Neutrophil (primary cell): ENCODE data around the gene XPO5.

Experiments
- H3K27ac ChIP-seq: fragments of 200-600 bp; sonication (generic); 2 replicates; pipeline ENCODE4 v1.5.1; 2016; ENCODE audit warnings: mild to moderate bottlenecking, moderate library complexity
- H3K27me3 ChIP-seq: fragments of 200-600 bp; sonication (generic); 2 replicates; pipeline ENCODE4 v1.6.0; 2016; ENCODE audit warnings: mild to moderate bottlenecking
- H3K36me3 ChIP-seq: fragments of 200-600 bp; sonication (generic); 2 replicates; pipeline ENCODE4 v1.5.1; 2017
- H3K4me1 ChIP-seq, 2 experiments: fragments of 200-600 bp in 1 of 2; sonication (generic) in 1 of 2; 1 replicate in 1 of 2; 2 replicates in 1 of 2; pipeline versions ENCODE4 v1.5.1 to v1.6.1; 2013 to 2016; ENCODE audit warnings: low read depth in 1 of 2, low read length in 1 of 2, mild to moderate bottlenecking in 1 of 2, moderate library complexity in 1 of 2; ENCODE audit not compliant: control insufficient read depth in 1 of 2, insufficient read depth in 1 of 2
- H3K4me3 ChIP-seq, 2 experiments: fragments of 200-600 bp in 1 of 2; sonication (generic) in 1 of 2; 1 replicate in 1 of 2; 2 replicates in 1 of 2; pipeline ENCODE4 v1.5.1; 2013 to 2016; ENCODE audit warnings: low read depth in 1 of 2, low read length in 1 of 2, mild to moderate bottlenecking in 1 of 2, moderate library complexity in 1 of 2
- H3K9me3 ChIP-seq: fragments of 200-600 bp; sonication (generic); 2 replicates; pipeline ENCODE4 v1.5.1; 2016
- CTCF ChIP-seq: fragments of 200-600 bp; sonication (generic); IDR thresholded peaks from 2 replicates; pipeline ENCODE4 v1.5.1; 2016; ENCODE audit warnings: antibody characterized with exemption

Gene XPO5

DNA sequence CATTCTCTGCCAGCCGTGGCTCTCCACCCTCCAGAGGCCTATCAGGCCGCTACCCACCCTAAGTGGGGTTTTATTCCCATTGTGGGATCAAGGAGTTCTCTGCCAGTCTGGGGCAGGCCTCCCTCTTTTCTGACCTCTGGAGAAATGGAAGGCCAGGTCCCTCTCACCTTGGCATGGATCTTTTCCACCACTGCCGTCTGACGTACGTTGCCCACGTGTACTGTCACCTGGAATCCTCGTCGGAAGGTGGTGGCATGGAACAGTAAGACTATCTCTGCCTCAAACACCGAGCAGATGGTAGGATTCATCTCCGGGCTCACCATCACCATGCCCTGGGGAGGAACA is 46.0 kb upstream of the XPO5 start:
- TF ChIP-seq CTCF: no peak
- H3K36me3 ChIP-seq: peaks cover 82% of the 10 kb centered on the region
- no peaks in the 10 kb centered on the region for H3K27me3 ChIP-seq
- no peaks in the 10 kb centered on the region for H3K9me3 ChIP-seq
- H3K27ac ChIP-seq: no peak overlapping the region
- H3K4me1 ChIP-seq: peaks cover 8 to 10% of the 10 kb centered on the region in 2 experiments
- no peak overlapping the region for H3K4me3 ChIP-seq

DNA sequence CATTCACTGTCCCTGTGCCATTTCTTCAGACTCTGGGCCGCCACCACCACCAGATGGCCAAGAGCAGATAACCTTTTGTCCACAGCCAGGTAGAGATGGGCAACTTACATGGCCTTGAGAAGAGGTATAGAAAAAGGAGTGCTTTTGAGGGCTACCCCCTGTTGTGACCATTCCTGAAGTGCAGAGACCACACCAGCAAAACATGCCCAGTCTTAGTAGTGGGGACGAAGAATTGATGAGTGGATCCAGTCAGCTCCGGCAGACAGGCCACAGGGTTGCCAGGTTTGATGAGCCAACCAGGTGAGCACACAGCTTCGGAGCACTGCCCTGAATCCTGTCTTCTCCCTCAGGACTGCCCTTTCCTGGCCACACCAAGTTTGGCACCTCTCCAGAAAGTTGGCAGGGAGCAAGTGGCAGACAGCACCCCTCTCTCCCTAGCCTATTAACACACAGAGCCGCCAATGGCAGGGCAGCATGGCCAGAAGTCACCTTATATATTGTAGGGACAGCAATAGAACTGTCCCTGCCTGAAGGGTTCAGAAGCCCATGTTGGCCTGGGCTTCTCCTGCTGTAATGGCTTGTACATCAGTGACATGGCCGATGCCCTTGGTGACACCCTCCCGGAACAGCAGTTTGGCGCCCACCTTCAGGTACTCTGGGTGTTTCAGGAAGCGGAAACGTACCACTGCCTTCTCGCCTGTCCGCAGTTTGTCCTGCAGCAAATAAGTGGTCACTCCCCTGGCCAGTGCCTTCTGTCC is 45.4 kb upstream of the XPO5 start:
- H3K27me3 ChIP-seq: no peaks in the 10 kb centered on the region
- H3K27ac ChIP-seq: no peak overlapping the region
- H3K4me3 ChIP-seq: no peak overlapping the region
- TF ChIP-seq CTCF: no peak
- H3K36me3 ChIP-seq: peaks cover 83% of the 10 kb centered on the region
- H3K9me3 ChIP-seq: no peaks in the 10 kb centered on the region
- peaks cover 3 to 6% of the 10 kb centered on the region in 2 experiments for H3K4me1 ChIP-seq

- no peaks in the 10 kb centered on the region for H3K27me3 ChIP-seq
- H3K4me1 ChIP-seq: no peaks in the 10 kb centered on the region
- H3K4me3 ChIP-seq: no peak overlapping the region
- H3K27ac ChIP-seq: no peak overlapping the region
- H3K36me3 ChIP-seq: peaks cover 64% of the 10 kb centered on the region
- no peaks in the 10 kb centered on the region for H3K9me3 ChIP-seq
- no peak for TF ChIP-seq CTCF
Observed at GRCh38 chr6:43616725-43617472, 41.1 kb upstream of the XPO5 start.

DNA sequence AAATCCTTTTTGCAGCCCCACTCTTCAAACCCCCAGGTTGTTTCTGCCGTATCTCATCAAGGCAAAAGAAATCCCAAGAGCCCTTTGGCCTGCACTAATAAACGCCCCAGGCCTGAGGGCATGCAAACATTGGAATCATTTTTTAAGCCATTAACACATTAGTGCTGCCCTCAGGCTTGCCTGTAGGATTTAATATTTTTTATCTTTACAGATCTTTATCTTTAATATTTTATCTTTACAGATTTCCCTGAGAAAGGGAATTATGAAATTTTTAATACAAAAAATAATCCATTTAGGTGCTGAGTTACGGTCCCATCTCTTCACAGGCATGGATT is 38.5 kb upstream of the XPO5 start:
- H3K9me3 ChIP-seq: no peaks in the 10 kb centered on the region
- no peaks in the 10 kb centered on the region for H3K27me3 ChIP-seq
- TF ChIP-seq CTCF: no peak
- H3K4me3 ChIP-seq: no peak overlapping the region
- H3K36me3 ChIP-seq: peaks cover 57% of the 10 kb centered on the region
- H3K4me1 ChIP-seq: no peaks in the 10 kb centered on the region
- H3K27ac ChIP-seq: no peak overlapping the region

- H3K9me3 ChIP-seq: no peaks in the 10 kb centered on the region
- H3K36me3 ChIP-seq: peaks cover 55% of the 10 kb centered on the region
- H3K27me3 ChIP-seq: no peaks in the 10 kb centered on the region
- no peak for TF ChIP-seq CTCF
- no peaks in the 10 kb centered on the region for H3K4me1 ChIP-seq
- no peak overlapping the region for H3K4me3 ChIP-seq
- H3K27ac ChIP-seq: no peak overlapping the region
Observed at GRCh38 chr6:43613721-43614395, 38.0 kb upstream of the XPO5 start.
